ENCODE measurements around the gene IER5L.

GRCh38 chr9:129203556-129203909 is 25.5 kb upstream of the IER5L start:
- no peak for TF ChIP-seq CTCF (IDR thresholded peaks at IDR 0.05)
- TF ChIP-seq EP300 (IDR thresholded peaks at IDR 0.05), result no peak

Measured in tibial nerve (tissue), 4 donors.